SH-SY5Y (cell line): ENCODE measurements around the gene DLL4.

ENCODE experiments used
- GATA2 ChIP-seq: IDR thresholded peaks from 2 replicates; pipeline ENCODE4 v1.6.1; 2011; ENCODE audit warnings: mild to moderate bottlenecking, low read depth, low read length
- GATA3 ChIP-seq: IDR thresholded peaks from 2 replicates; pipeline ENCODE4 v1.6.1; 2011; ENCODE audit warnings: low read depth, mild to moderate bottlenecking, low read length, moderate library complexity

- TF ChIP-seq GATA2 (no peak), GATA3 (no peak)
Observed at GRCh38 chr15:40985541-40986330, 56.6 kb downstream of the DLL4 start.
